ENCODE data around the gene PIK3CG. TPM values are rescaled to one million over a fixed set of nuclear protein-coding genes. Genes with fewer than 3 reads are reported as not detected.
"Not testable (repeated sequence)": the region's sequence is repeated elsewhere in the genome, so short reads cannot be mapped to it uniquely, and the experiment has no call there.

PIK3CG gene
- total RNA-seq, 1 experiment from 2014 or later: 0.12 TPM

- no peak for DNase-seq (ENCODE audit: low read depth)
Measured at GRCh38 chr7:106887421-106887820, 22.3 kb downstream of the PIK3CG start.

GRCh38 chr7:106888204-106888603 is 23.1 kb downstream of the PIK3CG start:
- no peak for DNase-seq (ENCODE audit: low read depth)

- no peak for DNase-seq (ENCODE audit: low read depth)
Measured at GRCh38 chr7:106890952-106891351, 25.9 kb downstream of the PIK3CG start.

- peak; percentile 17 for DNase-seq (ENCODE audit: low read depth)
Measured at GRCh38 chr7:106891548-106892410, 26.7 kb downstream of the PIK3CG start.

DNA sequence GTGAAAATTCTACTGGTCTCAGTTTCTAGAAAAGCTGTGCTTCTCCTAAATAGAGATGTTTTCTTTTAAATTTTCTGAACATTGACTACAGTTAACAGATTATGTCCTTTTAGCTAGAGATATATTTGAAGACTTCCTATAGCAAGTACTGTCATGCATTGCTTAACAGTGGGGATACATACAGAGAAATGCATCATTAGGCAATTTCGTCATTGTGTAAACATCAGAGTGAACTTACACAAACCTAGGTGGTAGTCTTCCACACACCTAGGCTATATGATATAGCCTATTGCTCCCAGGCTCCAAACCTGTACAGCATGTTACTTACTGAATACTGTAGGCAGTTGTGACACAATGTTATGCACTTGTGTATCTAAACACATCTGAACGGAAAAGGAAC is 28.5 kb downstream of the PIK3CG start:
- DNase-seq (ENCODE audit: low read depth): no peak

DNA sequence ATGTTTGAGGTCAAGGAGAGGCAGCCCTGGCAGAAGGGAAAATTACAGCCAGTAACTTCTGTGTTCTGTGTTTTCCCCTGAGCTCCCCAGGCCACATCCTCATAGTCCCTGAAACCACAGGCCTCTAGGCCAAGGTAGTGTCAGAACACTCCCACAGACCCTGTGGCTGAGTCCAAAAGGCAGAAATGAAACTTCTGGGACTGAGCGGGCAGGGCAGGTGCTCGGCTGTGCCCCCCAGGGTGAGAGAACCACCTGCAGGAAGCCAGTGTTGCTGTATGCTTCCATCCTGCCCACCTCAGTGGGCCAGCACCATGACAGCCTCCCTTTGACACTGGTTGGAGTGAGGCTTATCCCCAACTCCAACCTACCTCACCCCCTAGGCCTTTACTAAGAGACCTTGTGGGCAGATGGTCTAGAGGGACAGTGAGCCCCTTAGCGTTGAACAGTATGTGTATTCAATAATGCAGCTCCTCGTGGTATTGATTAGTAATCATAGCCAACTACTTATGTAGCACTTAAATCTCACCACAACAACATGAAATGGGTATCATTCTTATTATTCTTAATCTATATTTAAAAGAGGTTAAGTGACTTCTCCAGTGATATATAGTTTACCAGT is 30.3 kb downstream of the PIK3CG start:
- peak; percentile 33 for DNase-seq (ENCODE audit: low read depth)

DNA sequence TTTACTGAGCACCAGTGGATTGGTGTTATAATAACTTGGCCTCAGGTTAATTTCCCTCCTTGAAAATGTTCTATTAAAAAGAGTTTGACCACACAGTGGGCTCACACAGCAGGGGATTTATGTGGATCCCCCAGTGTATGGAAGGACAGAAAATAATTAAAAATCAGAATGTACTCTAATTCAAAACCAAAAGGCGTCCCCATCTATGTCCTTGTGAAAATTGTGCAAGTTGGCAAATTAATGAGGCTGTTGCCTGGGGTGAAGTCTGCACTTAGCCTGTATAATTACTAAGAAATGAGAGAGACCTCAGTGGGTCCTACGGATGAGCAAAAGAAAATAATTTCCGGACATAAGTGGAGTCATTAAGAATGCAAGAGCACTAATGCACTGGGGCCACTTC is 31.1 kb downstream of the PIK3CG start:
- no peak for DNase-seq (ENCODE audit: low read depth)

GRCh38 chr7:106897553-106897952 is 32.5 kb downstream of the PIK3CG start:
- DNase-seq (ENCODE audit: low read depth): not testable (repeated sequence)

DNA sequence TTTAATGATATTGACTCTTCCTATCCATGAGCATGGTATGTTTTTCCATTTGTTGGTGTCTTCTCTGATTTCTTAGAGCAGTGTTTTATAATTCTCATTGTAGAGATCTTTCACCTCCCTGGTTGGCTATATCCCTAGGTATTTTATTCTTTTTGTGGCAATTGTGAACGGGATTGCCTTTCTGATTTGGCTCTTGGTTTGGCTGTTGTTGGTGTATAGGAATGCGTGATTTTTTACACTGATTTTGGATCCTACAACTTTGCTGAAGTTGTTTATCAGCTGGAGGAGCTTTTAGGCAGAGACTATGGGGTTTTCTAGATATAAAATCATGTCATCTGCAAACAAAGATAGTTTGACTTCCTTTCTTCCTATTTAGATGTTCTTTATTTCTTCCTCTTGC is 33.9 kb downstream of the PIK3CG start:
- not testable (repeated sequence) for DNase-seq (ENCODE audit: low read depth)

- DNase-seq (ENCODE audit: low read depth): no peak
Measured at GRCh38 chr7:106901828-106902441, 36.9 kb downstream of the PIK3CG start.

GRCh38 chr7:106905734-106906133 is 40.7 kb downstream of the PIK3CG start:
- no peak for DNase-seq (ENCODE audit: low read depth)

DNA sequence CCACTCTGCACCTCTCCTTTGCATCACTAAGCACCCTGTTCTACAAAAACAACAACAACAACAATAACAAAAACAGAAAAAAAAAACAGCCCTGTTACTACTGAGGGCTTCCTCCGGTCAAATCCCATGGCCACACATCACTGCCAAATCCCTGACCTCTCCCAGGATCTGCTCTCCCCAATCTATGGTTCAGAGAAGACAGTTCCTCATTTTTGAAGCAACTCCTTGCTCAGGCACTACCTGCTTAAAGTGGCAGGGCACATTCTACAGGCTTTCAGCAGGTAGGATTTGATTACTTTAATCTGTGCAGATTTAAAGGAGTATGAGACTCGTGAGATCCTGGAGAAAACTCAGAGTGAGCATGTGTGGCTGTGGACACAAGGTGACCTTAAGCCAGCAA is 46.9 kb downstream of the PIK3CG start:
- DNase-seq (ENCODE audit: low read depth): no peak

DNA sequence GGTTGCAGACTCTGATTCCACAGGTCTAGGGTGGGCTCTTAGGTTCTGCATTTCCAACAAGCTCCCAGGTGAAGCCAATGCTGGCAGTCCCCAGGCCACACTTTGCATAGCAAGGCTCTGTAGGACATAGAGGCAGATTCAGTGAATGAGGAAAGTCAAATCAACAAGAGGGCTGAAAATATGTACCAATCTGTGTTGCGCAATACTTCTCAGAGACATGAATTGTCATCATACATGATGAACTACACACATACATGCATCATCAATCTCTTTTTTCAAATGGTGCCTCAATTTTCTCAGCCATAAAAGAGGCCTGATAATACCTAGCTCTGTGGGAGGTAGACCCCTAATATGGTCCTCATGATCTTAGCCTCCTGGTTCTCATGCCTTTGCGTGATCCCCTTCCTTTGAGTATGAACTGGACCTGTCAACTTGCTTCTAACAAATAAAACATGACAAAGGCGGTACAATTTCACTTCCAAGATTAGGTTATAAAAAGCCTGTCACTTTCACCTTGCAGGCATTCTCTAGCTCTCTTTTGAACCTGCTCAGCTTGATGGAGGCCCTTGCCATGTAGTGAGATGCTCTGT is 49.0 kb downstream of the PIK3CG start:
- no peak for DNase-seq (ENCODE audit: low read depth)

- no peak for DNase-seq (ENCODE audit: low read depth)
Measured at GRCh38 chr7:106915407-106915806, 50.3 kb downstream of the PIK3CG start.

GRCh38 chr7:106915873-106916272 is 50.8 kb downstream of the PIK3CG start:
- DNase-seq (ENCODE audit: low read depth): no peak

GRCh38 chr7:106916679-106917078 is 51.6 kb downstream of the PIK3CG start:
- DNase-seq (ENCODE audit: low read depth): no peak

DNA sequence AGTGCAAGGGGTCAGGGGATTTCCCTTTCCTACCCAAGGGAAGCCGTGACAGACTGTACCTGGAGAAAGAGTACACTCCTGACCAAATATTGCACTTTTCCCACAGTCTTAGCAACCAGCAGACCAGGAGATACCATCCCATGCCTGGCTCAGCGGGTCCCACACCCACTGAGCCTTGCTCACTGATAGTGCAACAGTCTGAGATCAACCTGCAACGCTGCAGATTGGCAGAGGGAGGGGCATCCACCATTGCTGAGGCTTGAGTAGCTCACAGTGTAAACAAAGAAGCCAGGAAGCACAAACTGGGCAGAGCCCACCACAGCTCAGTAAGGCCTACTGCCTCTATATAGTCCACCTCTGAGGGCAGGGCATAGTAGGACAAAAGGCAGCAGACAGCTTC is 53.9 kb downstream of the PIK3CG start:
- no peak for DNase-seq (ENCODE audit: low read depth)

DNA sequence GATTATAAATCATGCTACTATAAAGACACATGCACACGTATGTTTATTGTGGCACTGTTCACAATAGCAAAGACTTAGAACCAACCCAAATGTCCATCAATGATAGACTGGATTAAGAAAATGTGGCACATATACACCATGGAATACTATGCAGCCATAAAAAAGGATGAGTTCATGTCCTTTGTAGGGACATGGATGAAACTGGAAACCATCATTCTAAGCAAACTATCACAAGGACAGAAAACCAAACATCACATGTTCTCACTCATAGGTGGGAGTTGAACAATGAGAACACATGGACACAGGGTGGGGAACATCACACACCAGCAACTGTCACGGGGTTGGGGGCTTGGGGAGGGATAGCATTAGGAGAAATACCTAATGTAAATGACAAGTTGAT is 59.4 kb downstream of the PIK3CG start:
- DNase-seq (ENCODE audit: low read depth): not testable (repeated sequence)

- no peak for DNase-seq (ENCODE audit: low read depth)
Measured at GRCh38 chr7:106926892-106927291, 61.8 kb downstream of the PIK3CG start.

GRCh38 chr7:106927536-106927935 is 62.5 kb downstream of the PIK3CG start:
- no peak for DNase-seq (ENCODE audit: low read depth)

GRCh38 chr7:106929616-106930015 is 64.5 kb downstream of the PIK3CG start:
- not testable (repeated sequence) for DNase-seq (ENCODE audit: low read depth)

GRCh38 chr7:106936236-106936635 is 71.2 kb downstream of the PIK3CG start:
- no peak for DNase-seq (ENCODE audit: low read depth)
